Neural progenitor cell (in vitro differentiated cells): ENCODE results near the gene EDDM3A. TPM values are rescaled to one million over a fixed set of nuclear protein-coding genes. Genes with fewer than 3 reads are reported as not detected.
"Not testable (repeated sequence)": the region's sequence is repeated elsewhere in the genome, so short reads cannot be mapped to it uniquely, and the experiment has no call there.

Source experiments
- DNase-seq: peaks from one replicate; pipeline ENCODE4 v3.0.0-alpha.2; 2016; ENCODE audit warnings: low spot score
- H2AFZ ChIP-seq: fragments of 200-600 bp; sonication (generic); replicated peaks from 2 replicates; pipeline ENCODE4 v1.6.1; 2016; ENCODE audit warnings: antibody characterized with exemption
- H3F3A ChIP-seq: fragments of 200-600 bp; sonication (generic); 2 replicates; pipeline ENCODE4 v1.6.1; 2016; ENCODE audit warnings: antibody characterized with exemption, low read depth
- H3K27ac ChIP-seq: fragments of 200-600 bp; sonication (generic); 2 replicates; pipeline ENCODE4 v1.5.1; 2016; ENCODE audit warnings: mild to moderate bottlenecking
- H3K27me3 ChIP-seq: fragments of 200-600 bp; sonication (generic); 2 replicates; pipeline ENCODE4 v1.6.1; 2016; ENCODE audit warnings: mild to moderate bottlenecking, moderate library complexity
- H3K36me3 ChIP-seq: fragments of 200-600 bp; sonication (generic); 2 replicates; pipeline ENCODE4 v1.5.1; 2016
- H3K4me1 ChIP-seq: fragments of 200-600 bp; sonication (generic); 2 replicates; pipeline ENCODE4 v1.6.1; 2016; ENCODE audit warnings: mixed run types
- H3K4me2 ChIP-seq: fragments of 200-600 bp; sonication (generic); 2 replicates; pipeline ENCODE4 v1.6.1; 2016
- H3K4me3 ChIP-seq: fragments of 200-600 bp; sonication (generic); 2 replicates; pipeline ENCODE4 v1.5.1; 2016
- H3K79me2 ChIP-seq: fragments of 200-600 bp; sonication (generic); 2 replicates; pipeline ENCODE4 v1.6.1; 2016; ENCODE audit warnings: low read depth
- H3K9ac ChIP-seq: fragments of 200-600 bp; sonication (generic); 2 replicates; pipeline ENCODE4 v1.6.1; 2016
- H3K9me3 ChIP-seq: fragments of 200-600 bp; sonication (generic); 2 replicates; pipeline ENCODE4 v1.5.1; 2016; ENCODE audit warnings: low read depth
- H4K20me1 ChIP-seq: fragments of 200-600 bp; sonication (generic); 2 replicates; pipeline ENCODE4 v1.6.1; 2016; ENCODE audit warnings: low read depth
- H3K27ac Mint-ChIP-seq: 3 replicates; pipeline ENCODE4 v1.8.0; 2021; ENCODE audit warnings: mixed read lengths
- H3K27me3 Mint-ChIP-seq: 2 replicates; pipeline ENCODE4 v1.8.0; 2022; ENCODE audit warnings: low read depth, mild to moderate bottlenecking, inconsistent platforms, moderate library complexity, mixed read lengths; ENCODE audit not compliant: insufficient read depth
- H3K36me3 Mint-ChIP-seq: 3 replicates; pipeline ENCODE4 v1.8.0; 2021; ENCODE audit warnings: mixed read lengths
- H3K4me1 Mint-ChIP-seq: 3 replicates; pipeline ENCODE4 v1.8.0; 2021; ENCODE audit warnings: mixed read lengths
- H3K4me3 Mint-ChIP-seq: 3 replicates; pipeline ENCODE4 v1.8.0; 2021; ENCODE audit warnings: mild to moderate bottlenecking, moderate library complexity, mixed read lengths
- H3K9me3 Mint-ChIP-seq: 3 replicates; pipeline ENCODE4 v1.8.0; 2020; ENCODE audit warnings: mixed read lengths
- CTCF ChIP-seq: fragments of 200-600 bp; sonication (generic); IDR thresholded peaks from 2 replicates; pipeline ENCODE4 v1.5.1; 2017; ENCODE audit warnings: antibody characterized with exemption, mild to moderate bottlenecking
- EZH2 ChIP-seq: fragments of 200-600 bp; sonication (generic); IDR thresholded peaks from 2 replicates; pipeline ENCODE4 v1.6.1; 2017; ENCODE audit warnings: antibody characterized with exemption, mild to moderate bottlenecking, moderate library complexity
- EZH2phosphoT487 ChIP-seq: fragments of 200-600 bp; sonication (generic); IDR thresholded peaks from 2 replicates; pipeline ENCODE4 v1.6.1; 2017; ENCODE audit warnings: antibody characterized with exemption
- total RNA-seq: library from RNA; depleted of rRNA; stranded (reverse); fragments of >200 nt; gene quantifications from 2 replicates; pipeline ENCODE4 v1.2.3, GENCODE V29; 2015; ENCODE audit warnings: low replicate concordance

EDDM3A gene
- total RNA-seq, 1 donor from 2014 or later, result not detected

DNA sequence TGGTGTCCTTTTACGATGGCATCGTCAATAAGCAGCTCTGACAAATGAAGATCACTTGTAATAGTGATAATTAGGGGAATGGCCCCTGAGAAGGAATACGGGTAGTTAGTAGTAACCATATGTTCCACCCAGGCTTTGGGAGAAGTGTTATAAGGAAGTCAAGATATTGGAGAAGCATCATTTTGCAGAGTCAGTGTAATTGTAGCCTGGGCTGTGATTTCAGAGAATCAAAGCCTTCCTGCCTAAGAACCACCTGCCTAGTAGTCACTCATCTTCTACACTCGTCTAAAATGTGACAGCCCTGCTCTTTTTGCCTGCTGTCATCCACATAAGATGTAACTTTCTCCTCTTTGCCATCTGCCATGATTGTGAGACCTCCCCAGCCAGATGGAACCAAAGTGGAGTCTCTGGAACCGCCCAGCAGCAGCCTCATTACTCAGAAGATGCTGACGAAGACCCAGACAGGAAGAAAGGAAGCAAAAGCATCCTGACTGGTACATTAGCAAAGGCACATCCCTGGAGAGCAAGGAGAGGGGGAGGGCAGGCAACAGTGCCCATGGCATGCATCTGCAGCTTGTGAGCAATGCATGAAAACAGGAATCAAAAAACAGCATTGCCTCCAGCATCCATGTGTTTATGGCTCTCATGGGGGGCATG, 12.6 kb upstream of the EDDM3A start:
- H3K4me3 Mint-ChIP-seq, result no peak overlapping the region
- Histone ChIP-seq H2AFZ (no peak overlapping the region), H3K4me3 (no peak overlapping the region), H3K4me1 (no peaks in the 10 kb centered on the region), H3K9ac (no peak overlapping the region), H3K9me3 (no peaks in the 10 kb centered on the region), H3F3A (no peaks in the 10 kb centered on the region), H3K79me2 (no peaks in the 10 kb centered on the region), H3K36me3 (no peaks in the 10 kb centered on the region), H4K20me1 (no peaks in the 10 kb centered on the region), H3K27me3 (no peaks in the 10 kb centered on the region), H3K4me2 (no peak overlapping the region), H3K27ac (no peak overlapping the region)
- H3K27ac Mint-ChIP-seq, result no peak overlapping the region
- no peaks in the 10 kb centered on the region for H3K9me3 Mint-ChIP-seq
- TF ChIP-seq EZH2 (no peak), EZH2phosphoT487 (no peak), CTCF (no peak)
- H3K36me3 Mint-ChIP-seq, result no peaks in the 10 kb centered on the region
- H3K27me3 Mint-ChIP-seq, result no peaks in the 10 kb centered on the region
- DNase-seq, result no peak
- H3K4me1 Mint-ChIP-seq, result peaks cover 18% of the 10 kb centered on the region

GRCh38 chr14:20733684-20734429, 11.8 kb upstream of the EDDM3A start:
- no peaks in the 10 kb centered on the region for H4K20me1 ChIP-seq
- Mint-ChIP-seq H3K27me3 (no peaks in the 10 kb centered on the region), H3K4me3 (no peak overlapping the region), H3K27ac (no peak overlapping the region), H3K9me3 (no peaks in the 10 kb centered on the region), H3K36me3 (no peaks in the 10 kb centered on the region), H3K4me1 (peaks cover 18% of the 10 kb centered on the region)
- no peaks in the 10 kb centered on the region for H3K4me1 ChIP-seq
- no peaks in the 10 kb centered on the region for H3K36me3 ChIP-seq
- H3K9ac ChIP-seq, result no peak overlapping the region
- H3F3A ChIP-seq, result no peaks in the 10 kb centered on the region
- no peaks in the 10 kb centered on the region for H3K9me3 ChIP-seq
- TF ChIP-seq EZH2, result no peak
- TF ChIP-seq EZH2phosphoT487, result no peak
- TF ChIP-seq CTCF, result no peak
- H3K4me3 ChIP-seq, result no peak overlapping the region
- no peak overlapping the region for H2AFZ ChIP-seq
- H3K79me2 ChIP-seq, result no peaks in the 10 kb centered on the region
- no peak overlapping the region for H3K4me2 ChIP-seq
- no peak overlapping the region for H3K27ac ChIP-seq
- H3K27me3 ChIP-seq, result no peaks in the 10 kb centered on the region
- DNase-seq, result no peak

DNA sequence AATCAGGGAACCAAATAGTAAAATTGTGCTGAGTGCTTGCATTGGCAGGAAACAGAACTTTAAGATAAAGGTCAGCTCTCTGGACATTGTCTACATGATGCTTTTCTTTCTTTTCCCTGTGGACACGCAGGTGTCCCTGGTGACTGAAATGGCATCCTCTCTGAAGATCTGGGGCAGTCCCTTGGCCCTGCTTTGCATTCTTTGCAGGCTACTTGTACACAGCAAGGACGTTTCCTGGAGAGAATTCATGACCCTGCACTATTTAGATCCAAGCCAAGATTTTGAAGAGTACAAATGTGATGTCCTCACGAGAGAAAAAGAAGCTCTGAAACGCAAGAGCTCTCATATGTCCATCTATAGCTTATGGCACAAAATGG, 11.3 kb upstream of the EDDM3A start:
- Histone ChIP-seq H2AFZ (no peak overlapping the region), H3K9me3 (no peaks in the 10 kb centered on the region), H3K4me1 (no peaks in the 10 kb centered on the region), H3K27me3 (no peaks in the 10 kb centered on the region), H3K4me2 (no peak overlapping the region), H3F3A (no peaks in the 10 kb centered on the region), H3K79me2 (no peaks in the 10 kb centered on the region), H4K20me1 (no peaks in the 10 kb centered on the region), H3K4me3 (no peak overlapping the region), H3K36me3 (no peaks in the 10 kb centered on the region), H3K27ac (no peak overlapping the region), H3K9ac (no peak overlapping the region)
- Mint-ChIP-seq H3K27ac (no peak overlapping the region), H3K36me3 (no peaks in the 10 kb centered on the region), H3K4me1 (peaks cover 18% of the 10 kb centered on the region), H3K9me3 (no peaks in the 10 kb centered on the region), H3K27me3 (no peaks in the 10 kb centered on the region), H3K4me3 (no peak overlapping the region)
- no peak for DNase-seq
- TF ChIP-seq CTCF (no peak), EZH2phosphoT487 (no peak), EZH2 (no peak)

GRCh38 chr14:20738292-20738691, 7.4 kb upstream of the EDDM3A start:
- H3K27ac ChIP-seq, H3K27ac Mint-ChIP-seq, H3K4me1 ChIP-seq, H3K79me2 ChIP-seq, H3K4me3 ChIP-seq, H3F3A ChIP-seq, H3K27me3 Mint-ChIP-seq, H2AFZ ChIP-seq, DNase-seq, H4K20me1 ChIP-seq, H3K9ac ChIP-seq, H3K4me3 Mint-ChIP-seq, H3K36me3 ChIP-seq, H3K9me3 ChIP-seq, H3K27me3 ChIP-seq, H3K9me3 Mint-ChIP-seq, H3K36me3 Mint-ChIP-seq, H3K4me2 ChIP-seq: not testable (repeated sequence)
- peaks cover 13% of the 10 kb centered on the region for H3K4me1 Mint-ChIP-seq
